Suppressor macrophage (primary cell): ENCODE measurements around the gene CYP4F22.
"Not testable (repeated sequence)": the region's sequence is repeated elsewhere in the genome, so short reads cannot be mapped to it uniquely, and the experiment has no call there.

Experiments used
- DNase-seq, 4 experiments: peaks; one replicate each; pipeline ENCODE4 v3.0.0-alpha.2; 2020 to 2022
- total RNA-seq, 17 experiments: gene quantifications; one replicate each; lab custom pipeline; 2026; ENCODE audit warnings: mixed read lengths in 6 of 17, inconsistent platforms in 3 of 17; lab: John Stamatoyannopoulos, UW

The CYP4F22 gene
- total RNA-seq: 0 to 1.5 (median 0) reads per million in 17 experiments

- DNase-seq: no peak
Measured at GRCh38 chr19:15508035-15508710, at the start of gene CYP4F22. Gene CYP4F22 (plus strand): TSS chr19:15508525. CDS start chr19:15525337, 16,812 bp downstream.

DNA sequence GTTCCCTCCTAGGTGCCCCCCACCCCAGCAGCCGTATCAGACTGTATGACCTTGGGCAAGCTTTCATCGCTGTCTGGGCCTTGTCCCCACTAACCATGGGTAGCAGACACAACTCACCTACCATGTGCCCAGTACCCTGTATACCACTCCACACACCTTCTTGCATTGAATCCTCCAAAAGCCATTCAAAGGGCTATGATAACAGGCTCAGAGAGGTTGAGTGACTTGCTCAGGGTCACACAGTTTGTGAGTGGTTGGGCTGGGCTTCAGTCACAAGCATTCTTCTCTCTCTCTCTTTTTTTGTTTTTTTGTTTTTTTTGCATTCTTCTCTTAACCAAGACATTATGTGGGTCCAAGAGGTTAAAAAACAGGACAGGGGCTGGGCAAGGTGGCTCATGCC is 46.6 kb upstream of the CYP4F22 start:
- DNase-seq: no peak

DNA sequence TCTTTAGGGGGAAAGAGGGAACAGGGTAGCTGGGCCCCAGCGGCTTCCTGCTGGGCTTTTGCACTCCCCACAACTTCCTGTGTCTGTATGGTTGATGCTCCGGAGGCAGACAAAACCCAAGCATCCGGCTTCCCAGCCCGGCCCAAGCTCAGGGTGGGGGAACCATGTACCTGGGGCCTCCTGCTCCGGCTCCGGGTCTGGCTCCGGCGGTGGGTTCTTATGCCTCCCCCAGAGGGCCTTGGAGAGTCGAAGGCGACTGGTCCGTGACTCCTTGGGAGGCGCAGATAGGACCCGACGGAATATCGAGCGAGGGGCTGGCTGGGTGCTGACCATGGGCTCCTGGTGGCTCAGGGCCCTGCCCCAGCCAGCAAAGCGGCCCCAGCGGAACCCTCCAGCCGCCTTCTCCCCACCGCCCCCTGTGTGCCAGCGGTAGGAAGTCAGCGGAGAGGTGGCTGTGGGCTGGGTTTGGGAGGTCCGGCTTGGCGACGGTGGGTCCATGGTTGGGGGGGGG is 44.4 kb upstream of the CYP4F22 start:
- peak; percentile 42 to 65 (median 51) for DNase-seq

GRCh38 chr19:15464394-15465385 is 43.6 kb upstream of the CYP4F22 start, which contains the start of gene RASAL3:
Gene RASAL3 (minus strand): TSS chr19:15464544. CDS start chr19:15464358, 186 bp downstream.
- DNase-seq: peak in 2 of 4 experiments; percentile 33 to 42

DNA sequence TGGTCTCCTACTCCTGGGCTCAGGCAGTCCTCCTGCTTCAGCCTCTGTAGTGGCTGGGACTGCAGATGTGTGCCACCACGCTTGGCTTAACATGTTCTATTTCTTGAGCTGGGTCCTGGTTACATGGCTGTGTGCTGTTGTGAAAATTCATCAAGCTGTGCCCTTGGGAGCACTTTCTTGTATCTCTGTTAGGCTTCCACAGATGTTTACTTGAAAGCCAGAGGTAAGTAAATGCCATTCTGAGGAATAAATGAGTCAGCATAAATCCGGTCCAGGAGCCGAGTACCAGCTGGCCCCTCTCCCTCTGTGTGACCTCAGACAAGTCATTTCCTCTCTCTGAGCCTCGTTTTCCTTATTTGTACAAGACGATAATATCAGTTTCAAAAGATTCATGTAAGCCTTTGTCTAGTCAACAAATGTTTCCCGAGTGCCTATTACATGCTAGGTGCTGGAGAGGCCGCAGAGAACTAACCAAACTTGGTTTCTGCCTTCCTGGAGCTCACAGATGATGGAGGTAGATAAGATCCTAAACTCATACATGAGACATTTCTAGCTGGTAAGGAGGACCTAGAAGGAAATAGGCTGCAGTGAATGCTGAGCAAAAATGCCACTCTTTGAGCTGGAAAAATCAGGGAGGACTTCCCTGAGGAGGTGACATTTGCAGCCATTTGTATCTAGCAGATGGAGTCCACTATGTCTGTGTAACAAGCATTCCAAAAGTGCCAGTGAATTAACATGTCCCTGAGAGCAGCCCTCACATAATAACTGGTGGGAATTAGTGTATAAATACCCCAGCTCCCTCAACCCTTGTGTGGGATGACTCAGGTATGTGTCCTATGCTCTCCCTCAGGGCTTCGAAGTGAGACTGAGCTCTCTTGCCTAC is 41.2 kb upstream of the CYP4F22 start:
- DNase-seq: peak in 2 of 4 experiments; percentile 17 to 34

DNA sequence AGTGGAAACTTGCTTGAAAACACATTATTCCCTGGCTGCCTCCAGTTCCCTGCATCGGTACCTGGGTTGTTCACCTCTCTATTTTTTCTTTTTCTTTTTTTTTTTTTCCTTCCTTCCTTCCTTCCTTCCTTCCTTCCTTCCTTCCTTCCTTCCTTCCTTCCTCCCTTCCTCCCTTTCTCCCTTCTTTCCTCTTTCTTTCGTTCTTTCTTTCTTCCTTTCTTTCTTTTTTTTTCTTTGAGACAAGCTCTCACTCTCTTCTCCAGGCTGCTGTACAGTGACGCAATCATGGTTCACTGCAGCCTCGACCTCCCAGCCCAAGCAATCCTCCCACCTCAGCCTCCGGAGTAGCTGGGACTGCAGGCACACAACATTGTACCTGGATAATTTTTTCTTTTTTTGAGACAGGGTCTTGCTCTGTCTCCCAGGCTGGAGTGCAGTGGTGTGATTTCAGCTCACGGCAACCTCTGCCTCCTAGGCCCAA is 40.6 kb upstream of the CYP4F22 start:
- DNase-seq: no peak

DNA sequence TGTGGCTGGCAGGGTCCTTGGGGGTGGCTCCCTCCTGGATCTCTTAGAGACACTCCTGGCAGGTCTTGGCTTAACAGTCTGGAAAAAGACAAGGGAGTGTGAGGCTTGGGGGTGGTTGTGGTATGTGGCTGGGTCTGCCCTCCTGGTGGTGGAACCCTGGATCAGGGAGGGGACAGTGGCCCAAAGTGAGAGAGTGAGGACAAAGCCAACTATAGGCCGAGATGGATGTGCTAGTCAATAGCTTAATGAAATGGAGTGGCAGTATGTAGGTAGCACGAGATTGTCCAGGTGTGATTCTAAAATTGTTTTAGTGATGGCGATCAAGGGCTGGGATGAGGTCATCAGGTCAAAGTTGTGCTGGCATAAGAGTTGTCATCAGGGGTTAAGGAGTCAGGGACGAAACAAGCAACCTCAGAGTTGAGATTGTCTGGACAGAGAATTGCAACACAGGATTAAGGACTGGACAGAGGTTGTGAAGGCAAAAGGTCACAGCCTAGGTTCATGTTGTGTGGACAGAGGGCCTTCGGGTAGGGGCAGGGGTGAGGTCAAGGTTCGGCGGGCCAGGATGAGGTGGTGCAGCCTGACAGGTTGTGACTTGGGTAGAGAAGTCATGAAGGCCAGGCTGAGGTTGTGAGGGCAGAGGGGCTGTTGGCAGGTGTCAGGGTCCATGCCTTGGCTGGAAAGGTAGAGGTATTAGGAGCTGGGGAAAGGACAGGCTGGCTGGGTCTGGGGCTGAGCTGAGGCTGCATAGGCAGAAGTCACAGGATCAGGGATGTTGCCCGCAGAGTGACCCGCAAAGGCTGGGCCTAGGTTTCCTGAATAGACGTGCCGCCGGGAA is 39.4 kb upstream of the CYP4F22 start:
- DNase-seq: peak in 1 of 4 experiments; percentile 31

DNA sequence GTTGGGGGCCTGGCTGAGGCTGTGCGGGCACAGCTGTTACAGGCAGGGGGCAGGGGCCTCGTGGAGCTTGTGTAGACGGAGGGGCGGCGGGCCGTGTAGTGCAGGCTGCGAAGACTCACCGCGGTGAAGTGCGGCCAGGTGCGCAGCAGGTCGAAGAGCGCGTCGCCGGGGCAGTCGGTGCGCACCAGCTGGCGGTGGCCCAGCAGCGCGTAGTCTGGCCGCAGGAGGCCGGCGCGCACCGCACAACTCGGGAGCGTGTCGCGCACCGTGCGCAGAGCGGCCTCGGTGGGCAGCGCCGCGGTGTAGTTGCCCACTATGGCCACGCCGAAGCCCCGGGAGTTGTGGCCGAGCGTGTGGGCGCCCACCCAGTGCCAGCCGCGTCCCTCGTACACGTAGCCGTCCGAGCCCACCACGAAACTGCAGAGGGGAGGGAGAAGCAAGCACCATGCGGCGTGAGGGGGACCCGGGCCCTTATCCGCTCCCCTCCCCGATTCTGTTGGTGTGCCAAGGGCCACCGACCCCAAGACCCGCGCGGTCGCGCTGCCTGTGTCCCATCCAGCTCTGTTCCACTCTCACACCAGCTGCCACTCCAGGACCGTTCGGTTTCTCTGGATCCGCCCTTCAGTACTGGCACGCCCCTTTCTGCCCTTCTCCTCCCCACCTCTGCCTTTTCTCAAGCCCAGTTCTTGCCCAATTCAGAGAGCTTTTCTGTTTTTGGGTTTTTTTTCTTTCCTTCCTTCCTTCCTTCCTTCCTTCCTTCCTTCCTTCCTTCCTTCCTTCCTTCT is 38.6 kb upstream of the CYP4F22 start:
- peak; percentile 13 to 52 (median 38) for DNase-seq

DNA sequence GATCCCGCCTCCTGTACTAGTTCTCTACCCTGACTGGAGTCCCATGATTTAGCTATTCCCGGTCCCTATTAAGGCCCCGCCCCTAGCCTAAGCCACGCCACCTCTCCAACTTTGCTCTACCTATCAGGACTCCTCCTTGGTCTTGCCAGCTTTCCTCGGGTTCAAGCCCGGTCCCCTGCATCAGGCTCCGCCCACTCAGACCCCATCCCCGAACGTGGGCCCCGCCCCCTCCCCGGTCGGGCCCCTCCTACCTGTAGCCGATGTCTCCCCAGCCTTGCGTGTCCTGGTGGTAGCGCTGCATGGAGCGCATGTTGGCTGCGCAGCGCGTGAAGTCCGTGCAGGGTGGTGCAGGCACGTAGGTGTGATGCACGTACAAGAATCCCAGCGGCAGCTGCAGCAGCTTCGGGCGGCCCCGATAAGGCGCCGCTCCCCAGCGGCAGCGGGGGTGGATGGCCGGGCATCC is 36.7 kb upstream of the CYP4F22 start:
- DNase-seq: no peak

GRCh38 chr19:15473821-15474220 is 34.5 kb upstream of the CYP4F22 start:
- DNase-seq: not testable (repeated sequence)

DNA sequence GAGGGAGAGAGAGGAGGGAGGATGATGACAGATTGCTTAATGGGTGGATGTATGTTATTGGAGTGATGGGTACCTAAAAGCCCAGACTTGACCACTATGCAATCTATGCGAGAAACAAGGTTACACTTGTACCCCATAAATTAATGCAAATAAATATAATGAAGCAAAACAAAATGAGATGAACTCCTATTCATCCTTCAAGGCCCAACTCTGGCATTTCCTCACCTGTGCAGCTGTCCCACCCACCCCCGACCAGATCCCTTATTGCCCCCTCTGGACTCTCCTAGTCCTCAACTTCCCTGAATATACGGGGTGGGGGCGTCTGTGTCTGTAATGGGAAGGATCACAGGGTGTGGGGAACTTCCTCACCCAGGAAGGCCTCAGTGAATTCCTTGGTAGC is 33.2 kb upstream of the CYP4F22 start:
- DNase-seq: no peak

GRCh38 chr19:15475611-15476010 is 32.7 kb upstream of the CYP4F22 start:
- DNase-seq: no peak

DNA sequence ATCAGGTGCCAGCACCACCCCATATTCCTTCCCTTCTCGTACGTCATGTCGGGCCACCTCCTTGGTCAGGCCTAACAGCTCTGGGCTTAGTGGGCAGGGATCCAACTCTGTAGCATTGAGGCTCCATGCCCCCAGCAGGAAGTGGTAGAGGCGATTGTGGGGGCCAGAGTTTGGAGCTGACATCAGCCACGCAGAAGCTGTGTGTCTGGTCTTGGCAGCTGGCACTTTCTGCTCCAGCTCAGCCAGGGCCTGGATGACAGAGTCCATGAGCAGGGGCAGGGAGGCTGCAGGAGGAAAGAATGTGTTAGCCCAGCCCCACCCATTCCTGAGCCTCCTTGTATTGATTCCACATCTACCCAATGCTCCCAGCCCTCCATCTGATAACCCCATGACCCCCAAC is 32.0 kb upstream of the CYP4F22 start:
- DNase-seq: no peak

DNA sequence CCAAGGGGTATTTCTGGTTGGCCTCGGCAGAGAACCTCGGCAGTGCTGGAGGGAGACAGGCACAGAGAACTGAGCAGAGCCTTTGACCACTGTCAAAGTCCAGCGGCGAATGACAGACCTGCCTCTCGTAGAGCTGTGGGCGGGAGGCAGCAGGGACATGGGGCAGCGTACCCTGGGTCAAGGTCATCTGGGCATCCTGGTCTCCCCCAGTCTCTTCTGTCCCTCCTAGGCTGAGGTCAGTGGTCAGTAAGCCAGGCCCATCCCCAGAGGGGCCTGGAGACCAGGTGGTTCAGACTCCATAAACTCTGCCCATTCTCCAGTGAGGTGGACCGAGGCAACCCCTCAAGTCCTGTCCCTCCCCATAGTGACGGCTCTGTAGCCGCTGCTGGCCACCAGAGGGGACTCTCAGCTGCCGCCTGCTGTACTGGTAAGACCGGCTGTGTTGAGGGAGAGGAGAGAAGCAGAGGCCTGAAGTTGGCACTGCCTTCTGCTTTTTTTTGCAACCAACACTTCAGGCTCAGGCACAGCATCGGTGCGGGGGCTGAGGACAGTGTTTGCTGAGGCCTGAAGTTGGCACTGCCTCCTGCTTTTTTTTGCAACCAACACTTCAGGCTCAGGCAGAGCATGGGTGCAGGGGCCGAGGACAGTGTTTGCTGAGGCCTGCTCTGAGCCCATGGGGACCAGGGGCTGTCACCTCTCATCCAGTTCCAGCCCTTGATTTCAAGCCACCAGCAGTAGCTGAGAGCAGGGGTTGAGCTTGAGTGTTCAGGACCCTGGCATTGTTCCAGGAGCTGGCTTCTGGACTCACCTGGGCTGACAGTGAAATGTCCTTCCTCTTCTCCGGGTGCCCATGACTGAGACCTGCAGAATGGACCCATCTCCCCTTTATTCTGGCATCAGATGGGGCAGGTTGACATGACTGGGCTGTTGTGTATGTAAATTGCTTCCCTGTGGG is 28.7 kb upstream of the CYP4F22 start, which contains the start of gene PGLYRP2:
PGLYRP2 (minus strand) TSS at position 111 of the 955 bp plus-strand sequence. CDS start 130 bp downstream, outside the sequence.
- DNase-seq: peak; percentile 64 to 81 (median 76)

GRCh38 chr19:15480996-15481395 is 27.3 kb upstream of the CYP4F22 start:
- not testable (repeated sequence) for DNase-seq

GRCh38 chr19:15485768-15486167 is 22.6 kb upstream of the CYP4F22 start:
- not testable (repeated sequence) for DNase-seq

GRCh38 chr19:15487038-15487437 is 21.3 kb upstream of the CYP4F22 start:
- DNase-seq: no peak

- no peak for DNase-seq
Measured at GRCh38 chr19:15488489-15489226, 19.7 kb upstream of the CYP4F22 start.
